DLD1 (cell line): ENCODE results near the gene MAP3K9.

Experiments
- in situ Hi-C: cut with HindIII; loops from 2 replicates; pipeline ENCODE4 v1.10.0; 2017; ENCODE audit warnings: low sequenced_read_pairs

MAP3K9 gene

GRCh38 chr14:70701610-70702009 is 107.7 kb downstream of the MAP3K9 start:
- in situ Hi-C loops: no loop called here

GRCh38 chr14:70700955-70701585 is 108.2 kb downstream of the MAP3K9 start:
- in situ Hi-C loops: no loop called here

GRCh38 chr14:70699646-70700045 is 109.7 kb downstream of the MAP3K9 start:
- in situ Hi-C loops: no loop called here

GRCh38 chr14:70698288-70698687 is 111.0 kb downstream of the MAP3K9 start:
- in situ Hi-C loops: no loop called here

- in situ Hi-C loops: no loop called here
These were observed 111.6 kb downstream of the MAP3K9 start for GRCh38 chr14:70697701-70698100.

GRCh38 chr14:70696026-70696425 is 113.3 kb downstream of the MAP3K9 start:
- in situ Hi-C loops: no loop called here

- in situ Hi-C loops: no loop called here
These were observed 117.1 kb downstream of the MAP3K9 start for GRCh38 chr14:70692210-70692609.

GRCh38 chr14:70685474-70686197 is 123.7 kb downstream of the MAP3K9 start:
- in situ Hi-C loops: no loop called here

- in situ Hi-C loops: no loop called here
These were observed 125.3 kb downstream of the MAP3K9 start for GRCh38 chr14:70683983-70684382.

GRCh38 chr14:70680748-70681147 is 128.6 kb downstream of the MAP3K9 start:
- in situ Hi-C loops: no loop called here

GRCh38 chr14:70677341-70677740 is 132.0 kb downstream of the MAP3K9 start:
- in situ Hi-C loops: no loop called here
